Osteoblast (primary cell): ENCODE measurements around the gene JDP2. TPM values are rescaled to one million over a fixed set of nuclear protein-coding genes. Genes with fewer than 3 reads are reported as not detected.

ENCODE experiments used
- DNase-seq: peaks from one replicate; pipeline ENCODE4 v3.0.0; 2011; ENCODE audit warnings: low spot score, mixed read lengths; ENCODE audit not compliant: insufficient read length; ENCODE audit errors: missing footprints
- H2AFZ ChIP-seq: 2 replicates; pipeline ENCODE4 v1.6.0; 2011; ENCODE audit warnings: mild to moderate bottlenecking, low read length
- H3K27ac ChIP-seq: 2 replicates; pipeline ENCODE4 v1.5.1; 2011; ENCODE audit warnings: mild to moderate bottlenecking, low read depth, low read length, moderate library complexity
- H3K27me3 ChIP-seq: 2 replicates; pipeline ENCODE4 v1.6.0; 2012; ENCODE audit warnings: mild to moderate bottlenecking, control low read depth, inconsistent platforms, low read length, moderate library complexity; ENCODE audit not compliant: insufficient read depth
- H3K36me3 ChIP-seq: 2 replicates; pipeline ENCODE4 v1.5.1; 2011; ENCODE audit warnings: mild to moderate bottlenecking, low read length, control low read depth, moderate library complexity; ENCODE audit not compliant: insufficient read depth
- H3K4me1 ChIP-seq: 2 replicates; pipeline ENCODE4 v1.5.1; 2011; ENCODE audit warnings: mild to moderate bottlenecking, low read length, control low read depth, moderate library complexity; ENCODE audit not compliant: insufficient read depth
- H3K4me2 ChIP-seq: 2 replicates; pipeline ENCODE4 v1.6.0; 2011; ENCODE audit warnings: mild to moderate bottlenecking, low read length; ENCODE audit not compliant: insufficient read depth
- H3K4me3 ChIP-seq: fragments of 200-600 bp; sonication (generic); 3 replicates; pipeline ENCODE4 v1.5.1; 2012; ENCODE audit warnings: mild to moderate bottlenecking, low read length, inconsistent platforms; ENCODE audit not compliant: insufficient read depth
- H3K79me2 ChIP-seq: 2 replicates; pipeline ENCODE4 v1.6.0; 2012; ENCODE audit warnings: mild to moderate bottlenecking, low read length, control low read depth, inconsistent platforms; ENCODE audit not compliant: insufficient read depth
- H3K9me3 ChIP-seq: 2 replicates; pipeline ENCODE4 v1.5.1; 2011; ENCODE audit warnings: low read depth, low read length, control low read depth
- H4K20me1 ChIP-seq: 2 replicates; pipeline ENCODE4 v1.6.0; 2012; ENCODE audit warnings: mild to moderate bottlenecking, low read length, control low read depth; ENCODE audit not compliant: insufficient read depth
- CTCF ChIP-seq: IDR thresholded peaks from 2 replicates; pipeline ENCODE4 v1.5.1; 2011; ENCODE audit warnings: mild to moderate bottlenecking, low read depth, low read length, moderate library complexity; ENCODE audit errors: extremely low read depth
- total RNA-seq: library from RNA; depleted of rRNA; stranded (reverse); fragments of >200 nt; gene quantifications from 2 replicates; pipeline ENCODE4 v1.2.3, GENCODE V29; 2012

Gene JDP2
- 70.7 and 77.1 TPM in 2 replicates for total RNA-seq

- no peak within 1 kb of the TSS for H3K27ac ChIP-seq
These were observed at the start of gene JDP2 for GRCh38 chr14:75427482-75428229. JDP2 (plus strand) TSS chr14:75428022; CDS start chr14:75437921, 9,899 bp downstream.

GRCh38 chr14:75379246-75379929 is 48.4 kb upstream of the JDP2 start:
- no peaks in the 10 kb centered on the region for H3K36me3 ChIP-seq
- no peaks in the 10 kb centered on the region for H4K20me1 ChIP-seq
- DNase-seq = no peak
- H3K4me2 ChIP-seq = no peak overlapping the region
- TF ChIP-seq CTCF = no peak
- no peaks in the 10 kb centered on the region for H3K9me3 ChIP-seq
- H3K79me2 ChIP-seq = no peaks in the 10 kb centered on the region
- no peak overlapping the region for H2AFZ ChIP-seq
- no peak overlapping the region for H3K27ac ChIP-seq
- no peak overlapping the region for H3K4me3 ChIP-seq
- no peaks in the 10 kb centered on the region for H3K4me1 ChIP-seq
- peaks cover 19% of the 10 kb centered on the region for H3K27me3 ChIP-seq

More at GRCh38 chr14:75427482-75428229, at the start of gene JDP2:
- Histone ChIP-seq H3K27me3 (no peaks in the 10 kb centered on the region), H3K4me1 (peaks cover 23% of the 10 kb centered on the region), H3K36me3 (peaks cover 11% of the 10 kb centered on the region), H3K4me3 (peak within 1 kb of the TSS; percentile 76), H3K4me2 (peak within 1 kb of the TSS; percentile 86), H4K20me1 (peaks cover 33% of the 10 kb centered on the region), H3K9me3 (no peaks in the 10 kb centered on the region), H3K79me2 (peaks cover 40% of the 10 kb centered on the region), H2AFZ (peak within 1 kb of the TSS; percentile 90)
- DNase-seq = peak; percentile 97
- TF ChIP-seq CTCF = no peak

- peaks cover 19% of the 10 kb centered on the region for H3K27me3 ChIP-seq
- H4K20me1 ChIP-seq = no peaks in the 10 kb centered on the region
- no peak overlapping the region for H3K27ac ChIP-seq
- TF ChIP-seq CTCF = no peak
- DNase-seq = no peak
- H3K36me3 ChIP-seq = no peaks in the 10 kb centered on the region
- no peaks in the 10 kb centered on the region for H3K4me1 ChIP-seq
- H3K79me2 ChIP-seq = no peaks in the 10 kb centered on the region
- H3K9me3 ChIP-seq = no peaks in the 10 kb centered on the region
- no peak overlapping the region for H3K4me3 ChIP-seq
- H2AFZ ChIP-seq = no peak overlapping the region
- no peak overlapping the region for H3K4me2 ChIP-seq
These were observed 47.9 kb upstream of the JDP2 start for GRCh38 chr14:75379930-75380270.

- Histone ChIP-seq H3K9me3 (no peaks in the 10 kb centered on the region), H2AFZ (no peak overlapping the region), H3K4me3 (no peak overlapping the region), H3K4me1 (no peaks in the 10 kb centered on the region), H3K27me3 (peaks cover 20% of the 10 kb centered on the region), H3K36me3 (no peaks in the 10 kb centered on the region), H4K20me1 (no peaks in the 10 kb centered on the region), H3K27ac (no peak overlapping the region), H3K79me2 (no peaks in the 10 kb centered on the region), H3K4me2 (no peak overlapping the region)
- TF ChIP-seq CTCF = no peak
- DNase-seq = no peak
These were observed 47.2 kb upstream of the JDP2 start for GRCh38 chr14:75380656-75381055.
